ENCODE measurements around the gene COA1. TPM values are rescaled to one million over a fixed set of nuclear protein-coding genes. Genes with fewer than 3 reads are reported as not detected.

The COA1 gene
- total RNA-seq, 2 donors from 2014 or later = 47.9 to 57.5 TPM

DNA sequence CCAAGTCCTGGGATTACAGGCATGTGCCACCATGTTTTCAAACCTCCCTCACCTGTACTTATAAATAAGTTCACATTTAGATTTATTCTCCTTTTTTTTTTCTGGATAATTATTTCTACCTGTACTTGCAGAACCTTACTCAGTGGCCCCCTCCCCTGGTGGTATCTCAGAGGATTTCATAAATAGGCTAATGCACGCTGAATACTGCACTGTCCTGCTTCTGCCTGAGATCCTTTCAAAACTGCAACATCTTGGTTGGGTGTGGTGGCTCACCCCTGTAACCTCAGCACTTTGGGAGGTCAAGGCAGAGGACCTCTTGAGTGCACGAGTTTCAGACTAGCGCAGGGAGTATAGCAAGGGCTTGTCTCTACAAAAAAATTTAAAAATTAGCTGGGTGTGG lies 24.5 kb upstream of the COA1 start:
- Histone ChIP-seq H3K4me1 (replicated peaks) (no peaks in the 10 kb centered on the region), H3K4me3 (no peak overlapping the region), H3K36me3 (no peaks in the 10 kb centered on the region), H3K27ac (no peak overlapping the region), H3K27me3 (replicated peaks; ENCODE audit: insufficient read depth) (no peaks in the 10 kb centered on the region), H3K9me3 (no peaks in the 10 kb centered on the region)
- TF ChIP-seq POLR2A (IDR thresholded peaks at IDR 0.05) (no peak), POLR2AphosphoS5 (IDR thresholded peaks at IDR 0.05) (no peak)
- TF ChIP-seq, protein P1, sequence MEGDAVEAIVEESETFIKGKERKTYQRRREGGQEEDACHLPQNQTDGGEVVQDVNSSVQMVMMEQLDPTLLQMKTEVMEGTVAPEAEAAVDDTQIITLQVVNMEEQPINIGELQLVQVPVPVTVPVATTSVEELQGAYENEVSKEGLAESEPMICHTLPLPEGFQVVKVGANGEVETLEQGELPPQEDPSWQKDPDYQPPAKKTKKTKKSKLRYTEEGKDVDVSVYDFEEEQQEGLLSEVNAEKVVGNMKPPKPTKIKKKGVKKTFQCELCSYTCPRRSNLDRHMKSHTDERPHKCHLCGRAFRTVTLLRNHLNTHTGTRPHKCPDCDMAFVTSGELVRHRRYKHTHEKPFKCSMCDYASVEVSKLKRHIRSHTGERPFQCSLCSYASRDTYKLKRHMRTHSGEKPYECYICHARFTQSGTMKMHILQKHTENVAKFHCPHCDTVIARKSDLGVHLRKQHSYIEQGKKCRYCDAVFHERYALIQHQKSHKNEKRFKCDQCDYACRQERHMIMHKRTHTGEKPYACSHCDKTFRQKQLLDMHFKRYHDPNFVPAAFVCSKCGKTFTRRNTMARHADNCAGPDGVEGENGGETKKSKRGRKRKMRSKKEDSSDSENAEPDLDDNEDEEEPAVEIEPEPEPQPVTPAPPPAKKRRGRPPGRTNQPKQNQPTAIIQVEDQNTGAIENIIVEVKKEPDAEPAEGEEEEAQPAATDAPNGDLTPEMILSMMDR (IDR thresholded peaks at IDR 0.05) = no peak
- intact Hi-C loops (cut with DNase I) = no loop called here
- no peak for DNase-seq (ENCODE audit: low spot score)
- WGBS = 89% methylated on average over 3 of the region's 3 CpGs

DNA sequence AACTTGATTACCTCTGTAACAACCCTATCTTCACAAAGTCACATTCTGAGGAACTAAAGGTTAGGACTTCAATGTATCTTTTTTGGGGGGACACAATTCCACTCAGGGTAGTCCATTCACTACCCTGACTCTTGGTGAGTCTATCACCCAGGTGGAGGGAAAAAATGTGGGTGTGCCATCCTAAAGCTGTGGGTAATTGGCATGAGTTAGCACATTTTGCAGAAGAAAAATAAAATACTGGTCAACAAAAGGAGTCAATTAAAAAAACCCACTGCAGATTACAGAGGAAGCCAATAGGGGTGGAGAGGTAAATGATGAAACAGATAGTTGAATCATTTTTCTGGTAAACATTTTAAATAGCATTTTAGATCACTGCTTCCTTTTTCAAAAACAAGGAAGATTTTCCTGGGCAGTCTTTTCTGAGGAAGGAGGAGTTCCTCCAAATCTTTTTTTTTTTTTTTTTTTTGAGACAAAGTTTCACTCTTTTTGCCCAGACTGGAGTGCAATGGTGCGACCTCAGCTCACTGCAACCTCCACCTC lies 24.0 kb upstream of the COA1 start:
- no peak for DNase-seq (ENCODE audit: low spot score)
- Histone ChIP-seq H3K27me3 (replicated peaks; ENCODE audit: insufficient read depth) (no peaks in the 10 kb centered on the region), H3K27ac (no peak overlapping the region), H3K9me3 (no peaks in the 10 kb centered on the region), H3K4me3 (no peak overlapping the region), H3K36me3 (no peaks in the 10 kb centered on the region), H3K4me1 (replicated peaks) (no peaks in the 10 kb centered on the region)
- TF ChIP-seq POLR2A (IDR thresholded peaks at IDR 0.05) (no peak), POLR2AphosphoS5 (IDR thresholded peaks at IDR 0.05) (no peak)
- TF ChIP-seq, protein P1 (IDR thresholded peaks at IDR 0.05) = no peak
- intact Hi-C loops (cut with DNase I) = no loop called here
- 90% methylated on average over 1 of the region's 1 CpG for WGBS

DNA sequence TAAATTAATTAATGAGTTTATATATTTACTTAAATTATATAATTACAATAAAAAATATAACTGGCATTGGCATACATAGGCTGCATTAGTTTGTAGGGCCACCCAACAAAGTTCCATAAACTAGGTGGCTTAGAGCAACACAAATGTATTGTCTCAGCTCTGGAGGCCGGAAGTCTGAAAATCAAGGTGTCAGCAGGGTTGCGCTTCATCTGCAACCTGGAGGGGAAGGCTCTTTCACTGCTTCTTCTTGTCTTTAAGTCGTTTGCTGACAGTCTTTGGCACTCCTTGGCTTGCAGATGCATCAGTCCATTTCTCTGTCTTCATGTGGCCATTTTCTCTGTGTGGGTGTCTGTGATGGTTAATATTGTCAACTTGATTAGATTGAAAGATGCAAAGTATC lies 23.1 kb upstream of the COA1 start:
- H3K4me1 ChIP-seq (replicated peaks) = no peaks in the 10 kb centered on the region
- 80% methylated on average over 3 of the region's 3 CpGs for WGBS
- intact Hi-C loops (cut with DNase I) = no loop called here
- no peaks in the 10 kb centered on the region for H3K9me3 ChIP-seq
- DNase-seq (ENCODE audit: low spot score) = no peak
- H3K27me3 ChIP-seq (replicated peaks; ENCODE audit: insufficient read depth) = no peaks in the 10 kb centered on the region
- H3K4me3 ChIP-seq = no peak overlapping the region
- TF ChIP-seq POLR2AphosphoS5 (IDR thresholded peaks at IDR 0.05) (no peak), POLR2A (IDR thresholded peaks at IDR 0.05) (no peak)
- TF ChIP-seq, protein P1 (IDR thresholded peaks at IDR 0.05) = no peak
- no peaks in the 10 kb centered on the region for H3K36me3 ChIP-seq
- no peak overlapping the region for H3K27ac ChIP-seq

DNA sequence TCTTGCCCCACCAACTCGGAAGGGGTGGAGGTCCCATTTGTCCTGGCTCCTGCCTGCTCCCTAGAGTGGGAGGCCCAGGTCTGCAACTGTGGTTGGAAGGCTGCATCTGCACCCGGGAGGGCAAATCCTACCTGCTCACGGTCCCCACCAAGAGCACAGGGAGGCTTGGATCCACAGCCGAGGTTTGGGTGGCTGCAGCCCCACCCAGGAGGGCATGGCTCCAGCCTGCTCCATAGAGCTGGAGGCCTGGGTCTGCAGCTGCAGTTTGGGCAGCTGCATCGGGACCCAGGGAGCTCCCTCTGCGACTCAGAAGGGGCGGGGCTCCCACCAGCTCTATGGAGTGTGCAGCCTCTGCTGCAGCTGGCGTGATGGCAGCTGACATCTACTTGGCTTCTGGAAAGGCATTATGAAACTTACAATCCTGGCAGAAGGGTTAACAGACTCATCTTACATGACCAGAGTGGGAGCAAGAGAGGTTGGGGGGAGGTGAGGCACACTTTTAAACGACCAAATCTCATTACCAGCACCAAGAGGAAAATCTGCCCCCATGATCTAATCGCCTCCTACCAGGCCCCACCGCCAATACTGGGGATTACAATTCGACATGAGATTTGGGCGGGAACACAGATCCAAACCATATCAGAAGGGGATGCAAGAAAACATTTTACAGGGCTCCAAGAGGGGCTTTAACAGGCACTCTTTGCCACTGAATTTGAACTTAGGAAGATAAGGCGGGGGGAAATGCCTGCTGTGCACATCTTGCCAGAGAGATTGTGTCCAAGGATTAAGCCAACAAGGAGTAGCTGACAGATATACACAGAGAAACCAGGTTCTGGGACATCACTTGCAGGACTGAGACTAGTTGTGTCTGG lies 20.9 kb upstream of the COA1 start:
- intact Hi-C loops (cut with DNase I) = no loop called here
- no peaks in the 10 kb centered on the region for H3K4me1 ChIP-seq (replicated peaks)
- TF ChIP-seq, protein P1 (IDR thresholded peaks at IDR 0.05) = no peak
- TF ChIP-seq POLR2A (IDR thresholded peaks at IDR 0.05) = no peak
- no peak for TF ChIP-seq POLR2AphosphoS5 (IDR thresholded peaks at IDR 0.05)
- H3K9me3 ChIP-seq = no peaks in the 10 kb centered on the region
- H3K36me3 ChIP-seq = no peaks in the 10 kb centered on the region
- no peak for DNase-seq (ENCODE audit: low spot score)
- 67% methylated on average over 13 of the region's 14 CpGs for WGBS
- no peak overlapping the region for H3K4me3 ChIP-seq
- H3K27me3 ChIP-seq (replicated peaks; ENCODE audit: insufficient read depth) = no peaks in the 10 kb centered on the region
- H3K27ac ChIP-seq = no peak overlapping the region

Measured in prostate gland (tissue), 2 donors.